Tibial nerve (tissue), 4 donors: Measurements from ENCODE around the gene ZDHHC5. TPM values are rescaled to one million over a fixed set of nuclear protein-coding genes. Genes with fewer than 3 reads are reported as not detected.

Experiments
- DNase-seq, 2 donors: peaks; one replicate each; pipeline ENCODE4 v3.0.0-alpha.2; 2019; ENCODE audit warnings: low spot score in 2 of 2
- H3K27ac ChIP-seq, 4 donors: fragments of 200-600 bp; sonication (generic) in 3 of 4; one replicate each; pipeline ENCODE4 v1.5.1; 2017 to 2019; ENCODE audit warnings: mild to moderate bottlenecking in 1 of 4
- H3K27me3 ChIP-seq, 2 donors: fragments of 200-600 bp; sonication (generic) in 1 of 2; one replicate each; pipeline versions ENCODE4 v1.5.1 to v1.6.0; 2017 to 2019
- H3K36me3 ChIP-seq, 3 donors: fragments of 200-600 bp; sonication (generic); one replicate each; pipeline ENCODE4 v1.5.1; 2018 to 2019
- H3K4me1 ChIP-seq, 4 donors: fragments of 200-600 bp; sonication (generic) in 3 of 4; one replicate each; pipeline ENCODE4 v1.5.1; 2017 to 2019
- H3K4me3 ChIP-seq, 4 donors: fragments of 200-600 bp; sonication (generic) in 3 of 4; one replicate each; pipeline ENCODE4 v1.5.1; 2017 to 2019; ENCODE audit warnings: mild to moderate bottlenecking in 1 of 4, moderate library complexity in 1 of 4
- H3K9me3 ChIP-seq, 4 donors: fragments of 200-600 bp; sonication (generic) in 3 of 4; one replicate each; pipeline ENCODE4 v1.5.1; 2017 to 2019
- CTCF ChIP-seq, 5 experiments: fragments of 200-600 bp in 3 of 5; fragments of 450-650 bp in 2 of 5; sonication (generic) in 3 of 5; IDR thresholded peaks; one replicate each; pipeline ENCODE4 v1.5.1; 2016 to 2019; ENCODE audit warnings: antibody characterized with exemption in 5 of 5, mild to moderate bottlenecking in 3 of 5, moderate library complexity in 2 of 5
- EP300 ChIP-seq, 2 donors: sonication (generic); formaldehyde crosslinking; IDR thresholded peaks; one replicate each; pipeline ENCODE4 v1.6.1; 2017; ENCODE audit warnings: antibody characterized with exemption in 2 of 2, mild to moderate bottlenecking in 1 of 2
- POLR2A ChIP-seq, 2 donors: fragments of 450-650 bp; IDR thresholded peaks; one replicate each; pipeline ENCODE4 v1.6.1; 2017; ENCODE audit warnings: antibody characterized with exemption in 2 of 2, mild to moderate bottlenecking in 2 of 2, moderate library complexity in 2 of 2
- WGBS, 2 donors: methylation state at CpG; one replicate each; pipeline ENCODE4 v1.1.5; 2018; 5-methylcytosine and 5-hydroxymethylcytosine counted together
- total RNA-seq, 4 donors: library from RNA; depleted of rRNA; stranded (reverse); fragments of >200 nt; gene quantifications; one replicate each; pipeline ENCODE4 v1.1.0, GENCODE V29; 2016

ZDHHC5 gene
- 10 to 100 TPM; 26.0 to 57.3 (median 33.7) TPM for total RNA-seq

- Histone ChIP-seq H3K9me3 (no peaks in the 10 kb centered on the region), H3K36me3 (peaks cover 0 to 16% (median 6%) of the 10 kb centered on the region in 3 donors), H3K4me3 (peak within 1 kb of the TSS; percentile 57 to 89 (median 86)), H3K27me3 (no peaks in the 10 kb centered on the region), H3K27ac (peak within 1 kb of the TSS; percentile 97 to 99 (median 98)), H3K4me1 (peaks cover 0 to 44% (median 21%) of the 10 kb centered on the region in 4 donors)
- WGBS, 2 donors = 0 to 1% methylated on average over 30 to 58 of the region's 96 CpGs
- TF ChIP-seq POLR2A (IDR thresholded peaks at IDR 0.05) (peak; percentile 34 to 72), EP300 (IDR thresholded peaks at IDR 0.05) (peak in 1 of 2 donors; percentile 55), CTCF (IDR thresholded peaks at IDR 0.05) (peak; percentile 52 to 81 (median 66))
- peak; percentile 97 for DNase-seq
Observed at GRCh38 chr11:57667736-57668433, at the start of gene ZDHHC5. Gene ZDHHC5 (plus strand): TSS chr11:57668114. CDS start chr11:57673091, 4,977 bp downstream.

GRCh38 chr11:57618438-57618837, 49.5 kb upstream of the ZDHHC5 start:
- no peaks in the 10 kb centered on the region for H3K4me1 ChIP-seq
- H3K4me3 ChIP-seq = no peak overlapping the region
- no peaks in the 10 kb centered on the region for H3K27me3 ChIP-seq
- 85 to 88% methylated on average over 2 of the region's 2 CpGs for WGBS, 2 donors
- H3K9me3 ChIP-seq = peaks cover 0 to 8% (median 0%) of the 10 kb centered on the region in 4 donors
- H3K27ac ChIP-seq = no peak overlapping the region
- no peak for DNase-seq
- no peak for TF ChIP-seq CTCF (IDR thresholded peaks at IDR 0.05)
- TF ChIP-seq POLR2A (IDR thresholded peaks at IDR 0.05) = no peak
- no peak for TF ChIP-seq EP300 (IDR thresholded peaks at IDR 0.05)
- H3K36me3 ChIP-seq = peaks cover 0 to 80% (median 0%) of the 10 kb centered on the region in 3 donors

GRCh38 chr11:57619331-57619730, 48.6 kb upstream of the ZDHHC5 start:
- Histone ChIP-seq H3K4me1 (no peaks in the 10 kb centered on the region), H3K4me3 (no peak overlapping the region), H3K27me3 (no peaks in the 10 kb centered on the region), H3K9me3 (peaks cover 0 to 8% (median 0%) of the 10 kb centered on the region in 4 donors), H3K36me3 (peaks cover 0 to 71% (median 0%) of the 10 kb centered on the region in 3 donors), H3K27ac (no peak overlapping the region)
- DNase-seq = no peak
- TF ChIP-seq POLR2A (IDR thresholded peaks at IDR 0.05) (no peak), EP300 (IDR thresholded peaks at IDR 0.05) (no peak)
- 89 to 92% methylated on average over 2 of the region's 2 CpGs for WGBS, 2 donors

- Histone ChIP-seq H3K9me3 (peaks cover 0 to 8% (median 0%) of the 10 kb centered on the region in 4 donors), H3K27ac (no peak overlapping the region), H3K36me3 (peaks cover 0 to 60% (median 0%) of the 10 kb centered on the region in 3 donors), H3K4me3 (no peak overlapping the region), H3K27me3 (no peaks in the 10 kb centered on the region), H3K4me1 (no peaks in the 10 kb centered on the region)
- no peak for DNase-seq
- TF ChIP-seq EP300 (IDR thresholded peaks at IDR 0.05) (no peak), POLR2A (IDR thresholded peaks at IDR 0.05) (no peak), CTCF (IDR thresholded peaks at IDR 0.05) (no peak)
Observed at GRCh38 chr11:57620467-57620866, 47.4 kb upstream of the ZDHHC5 start.

GRCh38 chr11:57622263-57622662, 45.7 kb upstream of the ZDHHC5 start:
- no peak for TF ChIP-seq POLR2A (IDR thresholded peaks at IDR 0.05)
- TF ChIP-seq CTCF (IDR thresholded peaks at IDR 0.05) = no peak
- no peak for TF ChIP-seq EP300 (IDR thresholded peaks at IDR 0.05)
- Histone ChIP-seq H3K36me3 (peaks cover 0 to 44% (median 0%) of the 10 kb centered on the region in 3 donors), H3K27ac (no peak overlapping the region), H3K4me3 (no peak overlapping the region), H3K9me3 (peaks cover 0 to 8% (median 0%) of the 10 kb centered on the region in 4 donors), H3K27me3 (no peaks in the 10 kb centered on the region), H3K4me1 (no peaks in the 10 kb centered on the region)
- DNase-seq = no peak
- WGBS, 2 donors = 31 to 64% methylated on average over 3 of the region's 3 CpGs
